Left lung (tissue), 10 donors: ENCODE results near the gene MYH16. TPM values are rescaled to one million over a fixed set of nuclear protein-coding genes. Genes with fewer than 3 reads are reported as not detected.

Experiments
- ATAC-seq: fragments of 200-7000 bp; cut with Tn5 transposase; one replicate; pipeline ENCODE4 v1.9.1; 2020; ENCODE audit warnings: moderate library complexity
- DNase-seq, 4 donors: peaks; one replicate each; pipeline ENCODE4 v3.0.0-alpha.2; 2013 to 2020
- H3K27ac ChIP-seq, 2 donors: fragments of 200-600 bp; sonication (generic) in 1 of 2; one replicate each; pipeline versions ENCODE4 v1.5.0 to v1.8.0; 2020 to 2021
- H3K27me3 ChIP-seq, 2 donors: fragments of 200-600 bp; sonication (generic) in 1 of 2; one replicate each; pipeline versions ENCODE4 v1.5.0 to v1.8.0; 2020 to 2021
- H3K36me3 ChIP-seq, 2 donors: fragments of 200-600 bp; sonication (generic) in 1 of 2; one replicate each; pipeline versions ENCODE4 v1.5.0 to v1.8.0; 2020 to 2021
- H3K4me1 ChIP-seq, 2 donors: fragments of 200-600 bp; one replicate each; pipeline ENCODE4 v1.8.0; 2021
- H3K4me3 ChIP-seq, 2 donors: fragments of 200-600 bp; sonication (generic) in 1 of 2; one replicate each; pipeline versions ENCODE4 v1.5.0 to v1.8.0; 2020 to 2021; ENCODE audit warnings: mild to moderate bottlenecking in 1 of 2
- H3K9me3 ChIP-seq, 2 donors: fragments of 200-600 bp; sonication (generic) in 1 of 2; one replicate each; pipeline versions ENCODE4 v1.5.0 to v1.8.0; 2020 to 2021
- intact Hi-C, 2 donors: fragments of 100-400 bp; cut with DNase I; formaldehyde crosslinking; loops; one replicate each; pipeline versions ENCODE4 v1.11.2 to v1.14.2; 2022
- polyA plus RNA-seq, 6 donors: library from polyadenylated mRNA; unstranded; fragments of 120-200 nt; gene quantifications; one replicate each; pipeline ENCODE4 v1.2.1, GENCODE V29; 2013; ENCODE audit not compliant: insufficient read length in 6 of 6
- total RNA-seq, 2 donors: library from RNA; stranded (reverse); fragmentation: NEBNext Ultra II Directional; extraction: Animal tissue kit (Norgen Biotek cat#: 25700); gene quantifications; one replicate each; pipeline ENCODE4 v1.2.1, GENCODE V29; 2021
- TF ChIP-seq, protein P1 (sequence below), 2 donors: fragments of 200-600 bp; sonication (generic) in 1 of 2; IDR thresholded peaks; one replicate each; pipeline versions ENCODE4 v1.5.0 to v1.8.0; 2021; ENCODE audit warnings: antibody characterized with exemption in 2 of 2
- donor health status: DM: no; HTN: yes; CAD: no.
- donor health status: DM: no; HTN: no; CAD: no.

Gene MYH16
- total and polyA plus RNA-seq, 8 donors, result 0.04 to 0.49 (median 0.24) TPM; not detected in 4

GRCh38 chr7:99305473-99306260, 33.0 kb downstream of the MYH16 start:
- ATAC-seq, result no peak
- H3K36me3 ChIP-seq, result no peaks in the 10 kb centered on the region
- H3K4me1 ChIP-seq, result no peaks in the 10 kb centered on the region
- TF ChIP-seq, protein P1, sequence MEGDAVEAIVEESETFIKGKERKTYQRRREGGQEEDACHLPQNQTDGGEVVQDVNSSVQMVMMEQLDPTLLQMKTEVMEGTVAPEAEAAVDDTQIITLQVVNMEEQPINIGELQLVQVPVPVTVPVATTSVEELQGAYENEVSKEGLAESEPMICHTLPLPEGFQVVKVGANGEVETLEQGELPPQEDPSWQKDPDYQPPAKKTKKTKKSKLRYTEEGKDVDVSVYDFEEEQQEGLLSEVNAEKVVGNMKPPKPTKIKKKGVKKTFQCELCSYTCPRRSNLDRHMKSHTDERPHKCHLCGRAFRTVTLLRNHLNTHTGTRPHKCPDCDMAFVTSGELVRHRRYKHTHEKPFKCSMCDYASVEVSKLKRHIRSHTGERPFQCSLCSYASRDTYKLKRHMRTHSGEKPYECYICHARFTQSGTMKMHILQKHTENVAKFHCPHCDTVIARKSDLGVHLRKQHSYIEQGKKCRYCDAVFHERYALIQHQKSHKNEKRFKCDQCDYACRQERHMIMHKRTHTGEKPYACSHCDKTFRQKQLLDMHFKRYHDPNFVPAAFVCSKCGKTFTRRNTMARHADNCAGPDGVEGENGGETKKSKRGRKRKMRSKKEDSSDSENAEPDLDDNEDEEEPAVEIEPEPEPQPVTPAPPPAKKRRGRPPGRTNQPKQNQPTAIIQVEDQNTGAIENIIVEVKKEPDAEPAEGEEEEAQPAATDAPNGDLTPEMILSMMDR (IDR thresholded peaks at IDR 0.05), result no peak
- DNase-seq, result no peak
- H3K4me3 ChIP-seq, result no peak overlapping the region
- peaks cover 0 to 12% of the 10 kb centered on the region in 2 donors for H3K9me3 ChIP-seq
- intact Hi-C loops, result no loop called here
- H3K27me3 ChIP-seq, result no peaks in the 10 kb centered on the region
- H3K27ac ChIP-seq, result no peak overlapping the region

- no peak for ATAC-seq
- Histone ChIP-seq H3K4me1 (peaks cover 6 to 8% of the 10 kb centered on the region in 2 donors), H3K27me3 (no peaks in the 10 kb centered on the region), H3K9me3 (peaks cover 0 to 12% of the 10 kb centered on the region in 2 donors), H3K4me3 (no peak overlapping the region), H3K36me3 (no peaks in the 10 kb centered on the region), H3K27ac (no peak overlapping the region)
- no peak for DNase-seq
- intact Hi-C loops, result no loop called here
- TF ChIP-seq, protein P1 (IDR thresholded peaks at IDR 0.05), result no peak
These were observed 35.9 kb downstream of the MYH16 start for GRCh38 chr7:99308461-99309074.

- Histone ChIP-seq H3K9me3 (peaks cover 0 to 12% of the 10 kb centered on the region in 2 donors), H3K27ac (no peak overlapping the region), H3K4me3 (no peak overlapping the region), H3K27me3 (no peaks in the 10 kb centered on the region), H3K36me3 (no peaks in the 10 kb centered on the region), H3K4me1 (peaks cover 6 to 8% of the 10 kb centered on the region in 2 donors)
- ATAC-seq (no peak), DNase-seq (no peak)
- TF ChIP-seq, protein P1 (IDR thresholded peaks at IDR 0.05), result no peak
- intact Hi-C loops, result no loop called here
These were observed 36.5 kb downstream of the MYH16 start for GRCh38 chr7:99309111-99309510.

- ATAC-seq (no peak), DNase-seq (no peak)
- intact Hi-C loops, result loop anchor here in 1 of 2 donors (5.0 kb wide), 1 partner anchor 268 kb away; no protein-coding TSS in a partner anchor
- no peaks in the 10 kb centered on the region for H3K36me3 ChIP-seq
- peaks cover 6 to 8% of the 10 kb centered on the region in 2 donors for H3K4me1 ChIP-seq
- no peaks in the 10 kb centered on the region for H3K27me3 ChIP-seq
- TF ChIP-seq, protein P1 (IDR thresholded peaks at IDR 0.05), result no peak
- H3K27ac ChIP-seq, result no peak overlapping the region
- no peak overlapping the region for H3K4me3 ChIP-seq
- peaks cover 0 to 12% of the 10 kb centered on the region in 2 donors for H3K9me3 ChIP-seq
These were observed 37.4 kb downstream of the MYH16 start for GRCh38 chr7:99310004-99310403.

DNA sequence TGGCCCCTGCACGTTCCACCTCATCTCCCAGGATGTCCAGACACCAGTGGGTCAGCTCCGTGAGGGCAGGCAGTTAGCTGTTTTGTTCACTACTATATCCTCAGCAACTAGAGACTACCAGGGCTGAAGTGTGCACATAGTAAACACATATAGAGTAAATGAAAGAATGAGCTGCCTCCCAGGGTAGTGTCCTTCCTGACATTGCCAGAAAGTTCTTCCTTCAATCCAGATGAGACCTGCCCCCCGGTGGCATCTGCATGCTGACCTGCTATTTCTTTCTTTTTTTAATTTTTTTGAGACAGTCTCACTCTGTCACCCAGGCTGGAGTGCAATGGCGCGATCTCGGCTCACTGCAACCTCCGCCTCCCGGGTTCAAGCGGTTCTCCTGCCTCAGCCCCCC, 39.1 kb downstream of the MYH16 start:
- no peaks in the 10 kb centered on the region for H3K27me3 ChIP-seq
- H3K4me1 ChIP-seq, result peaks cover 6 to 8% of the 10 kb centered on the region in 2 donors
- ATAC-seq (no peak), DNase-seq (no peak)
- H3K9me3 ChIP-seq, result peaks cover 0 to 12% of the 10 kb centered on the region in 2 donors
- TF ChIP-seq, protein P1 (IDR thresholded peaks at IDR 0.05), result no peak
- no peaks in the 10 kb centered on the region for H3K36me3 ChIP-seq
- intact Hi-C loops, result loop anchor here in 1 of 2 donors (5.0 kb wide), 1 partner anchor 269 kb away; no protein-coding TSS in a partner anchor
- H3K4me3 ChIP-seq, result no peak overlapping the region
- no peak overlapping the region for H3K27ac ChIP-seq
